NCI-H146 (cell line): Measurements from ENCODE around the gene ECHDC1.
"Not testable (repeated sequence)": the region's sequence is repeated elsewhere in the genome, so short reads cannot be mapped to it uniquely, and the experiment has no call there.

Source experiments
- DNase-seq: peaks from one replicate; lab custom pipeline; 2025; lab: John Stamatoyannopoulos, UW

The ECHDC1 gene

GRCh38 chr6:127342296-127342945 is 988 bp downstream of the ECHDC1 start:
- DNase-seq, result peak; percentile 21

GRCh38 chr6:127341471-127342202 is 1.8 kb downstream of the ECHDC1 start:
- no peak for DNase-seq

DNA sequence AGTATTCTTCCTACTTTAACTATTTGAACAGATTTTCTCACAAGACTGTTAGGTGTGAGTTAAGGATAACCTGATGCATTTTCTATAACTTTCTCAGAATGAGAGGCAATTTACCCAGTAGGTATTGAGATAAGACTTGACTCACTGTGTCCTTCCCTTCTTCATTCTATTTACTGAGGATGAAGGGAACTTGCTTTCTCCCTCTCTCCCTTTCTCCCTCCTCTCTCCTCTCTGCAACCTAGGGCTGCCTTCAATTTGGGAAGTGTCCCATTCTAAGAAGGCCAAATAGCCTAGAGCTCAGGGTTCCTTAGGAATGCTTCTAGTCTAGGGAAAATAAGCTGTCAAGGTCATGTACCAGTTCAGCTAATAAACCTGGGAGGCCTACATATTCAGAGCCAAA is 3.2 kb downstream of the ECHDC1 start:
- no peak for DNase-seq

- DNase-seq, result no peak
These were observed 4.5 kb downstream of the ECHDC1 start for GRCh38 chr6:127338936-127339335.

DNA sequence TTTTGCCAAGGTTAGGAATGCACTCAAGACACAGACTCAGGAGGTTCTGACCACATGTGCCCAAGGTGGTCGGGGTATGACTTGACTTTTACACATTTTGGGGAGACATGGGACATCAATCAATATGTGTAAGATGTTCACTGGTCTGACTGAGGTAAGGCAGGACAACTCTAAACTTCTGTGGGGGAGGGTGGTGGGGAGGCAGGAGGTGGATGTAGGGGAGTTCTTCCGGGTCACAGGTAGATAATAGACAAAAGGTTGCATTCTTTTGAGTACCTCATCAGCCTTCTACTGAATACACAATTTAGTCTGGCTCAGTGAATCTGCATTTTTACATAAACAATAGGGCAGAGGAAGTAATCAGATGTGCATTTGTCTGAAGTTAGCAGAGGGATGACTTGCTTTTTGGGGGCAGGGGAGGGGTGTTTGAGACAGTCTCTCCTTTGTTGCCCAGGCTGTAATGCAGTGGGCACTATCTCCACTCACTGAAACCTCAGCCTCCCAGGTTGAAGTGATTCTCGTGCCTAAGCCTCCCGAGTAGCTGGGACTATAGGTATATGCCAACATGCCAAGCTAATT is 10.9 kb downstream of the ECHDC1 start:
- no peak for DNase-seq

DNA sequence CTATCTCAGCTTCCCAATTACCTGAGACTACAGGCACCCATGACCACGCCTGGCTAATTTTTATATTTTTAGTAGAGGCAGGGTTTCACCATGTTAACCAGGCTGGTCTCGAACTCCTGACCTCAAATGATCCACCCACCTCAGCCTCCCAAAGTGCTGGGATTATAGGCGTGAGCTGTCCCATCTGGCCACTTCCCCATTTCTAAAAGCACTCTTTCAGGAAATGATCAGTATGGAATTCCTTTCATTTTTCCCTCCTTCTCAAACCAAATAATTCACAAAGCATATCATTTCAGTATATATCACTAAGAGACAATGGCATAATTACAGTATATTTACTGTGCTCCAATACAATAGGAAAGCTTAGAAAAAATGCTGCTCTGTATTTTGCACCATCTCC is 12.2 kb downstream of the ECHDC1 start:
- DNase-seq, result not testable (repeated sequence)

GRCh38 chr6:127328043-127328609 is 15.3 kb downstream of the ECHDC1 start:
- DNase-seq, result no peak

DNA sequence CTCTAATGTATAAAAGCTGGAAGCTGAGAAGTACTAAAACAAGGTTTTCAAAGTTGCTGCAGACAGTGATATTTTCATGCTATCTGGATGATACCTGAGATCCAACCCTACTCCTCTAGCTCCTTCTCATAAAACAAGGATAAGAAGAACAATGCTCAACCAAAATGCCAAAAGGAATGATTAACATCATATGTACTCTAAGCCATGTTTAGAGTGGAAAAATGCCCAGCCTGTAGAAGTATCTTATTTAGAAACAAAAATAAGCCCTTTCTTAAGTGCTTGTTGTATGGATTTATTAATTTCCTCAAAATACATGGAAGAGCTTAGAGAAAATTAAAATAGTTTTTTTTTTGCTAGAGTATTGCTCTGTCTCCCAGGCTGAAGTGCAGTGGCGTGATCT is 23.7 kb downstream of the ECHDC1 start:
- no peak for DNase-seq

DNA sequence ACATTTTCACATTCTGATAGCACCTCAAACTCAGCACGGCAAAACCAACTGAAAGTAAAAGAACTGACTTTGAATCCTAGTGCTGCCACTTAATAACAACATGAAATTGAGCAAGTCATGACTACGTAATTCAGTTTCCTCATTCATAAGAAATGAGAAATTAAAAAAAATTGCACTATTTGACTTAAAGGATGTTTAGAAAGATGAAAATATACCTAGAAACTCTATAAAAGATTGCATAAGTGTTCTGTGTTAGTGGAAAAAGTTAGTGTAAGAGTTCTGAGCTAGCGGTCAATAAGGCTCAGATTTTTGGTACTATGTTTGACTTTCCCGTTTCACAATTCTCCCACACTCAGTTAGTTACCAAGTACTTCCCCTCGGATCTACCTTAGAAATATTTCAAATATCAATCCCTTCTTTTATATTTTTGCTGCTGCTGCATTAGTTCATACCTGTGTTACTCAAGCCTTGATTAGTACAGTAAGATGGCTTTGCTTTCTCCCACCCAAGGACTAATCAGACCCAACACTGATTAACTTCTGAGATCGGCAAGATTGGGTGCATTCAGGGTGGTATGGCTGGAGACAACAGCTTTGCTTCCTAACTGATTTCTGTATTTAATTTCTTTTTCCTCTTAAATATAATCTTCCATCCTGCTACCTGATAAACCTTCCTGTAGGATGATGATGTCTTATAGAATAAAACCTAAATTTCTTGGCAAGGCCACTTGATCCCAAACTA is 25.9 kb downstream of the ECHDC1 start:
- no peak for DNase-seq

GRCh38 chr6:127305741-127306140 is 37.7 kb downstream of the ECHDC1 start:
- no peak for DNase-seq

DNA sequence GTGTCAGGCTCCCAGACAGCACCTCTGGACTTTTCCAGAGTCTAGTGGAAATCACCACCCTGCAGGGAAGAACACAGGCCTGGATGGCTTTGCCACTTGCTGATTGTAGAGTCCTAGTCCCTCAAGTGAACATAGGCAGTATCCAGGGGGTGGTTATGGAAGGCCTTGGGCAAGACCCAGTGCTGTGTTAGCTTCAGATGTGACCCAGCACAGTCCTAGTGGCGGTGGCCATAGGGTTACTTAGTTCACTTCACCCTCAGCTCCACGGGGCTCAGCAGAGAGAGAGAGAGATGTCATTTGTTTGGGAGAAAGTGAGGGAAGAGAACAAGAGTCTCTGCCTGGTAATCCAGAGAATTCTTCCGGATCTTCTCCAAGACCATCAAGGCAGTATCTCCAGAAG is 39.5 kb downstream of the ECHDC1 start:
- DNase-seq, result no peak

DNA sequence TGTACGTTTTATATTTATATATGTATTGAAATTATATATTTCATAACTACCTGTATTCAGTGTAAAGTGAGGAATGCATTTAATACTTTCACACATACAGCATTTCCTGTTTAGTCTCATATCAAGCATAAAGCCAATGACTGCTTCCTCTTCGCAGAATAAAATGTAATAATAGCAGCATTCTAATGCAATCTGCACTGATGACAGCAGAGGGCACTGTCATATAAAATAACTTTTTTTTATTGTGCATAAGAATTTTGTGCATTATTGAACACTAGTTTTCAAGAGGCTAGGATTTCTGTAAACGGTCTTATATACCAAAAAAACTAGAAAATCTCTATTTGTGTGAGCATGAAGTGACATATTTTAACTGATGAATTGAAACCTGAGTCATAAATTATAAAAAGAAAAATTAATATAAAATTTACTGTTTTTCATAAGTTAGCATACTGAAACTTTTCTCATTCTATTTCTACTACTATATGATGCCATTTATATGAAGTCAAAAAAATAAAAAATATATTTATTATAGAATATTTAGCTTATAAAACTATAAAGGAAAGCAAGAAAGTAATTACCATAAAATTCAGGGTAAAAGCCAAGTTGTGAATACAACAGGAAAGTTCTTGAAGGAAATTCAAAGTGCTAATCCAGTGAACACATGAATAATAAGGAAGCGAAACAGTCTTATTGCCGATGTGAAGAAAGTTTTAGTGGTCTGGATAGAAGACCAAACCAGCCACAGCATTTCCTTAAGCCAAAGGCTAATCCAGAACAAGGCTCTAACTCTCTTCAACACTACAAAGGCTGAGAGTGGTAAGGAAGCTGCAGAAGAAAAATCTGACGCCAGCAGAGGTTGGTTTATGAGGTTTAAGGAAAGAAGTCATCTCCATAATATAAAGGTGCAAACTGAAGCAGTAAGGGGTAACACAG is 40.4 kb downstream of the ECHDC1 start:
- peak; percentile 17 for DNase-seq

GRCh38 chr6:127301199-127301700 is 42.2 kb downstream of the ECHDC1 start:
- no peak for DNase-seq

GRCh38 chr6:127300411-127300810 is 43.0 kb downstream of the ECHDC1 start:
- DNase-seq, result no peak

DNA sequence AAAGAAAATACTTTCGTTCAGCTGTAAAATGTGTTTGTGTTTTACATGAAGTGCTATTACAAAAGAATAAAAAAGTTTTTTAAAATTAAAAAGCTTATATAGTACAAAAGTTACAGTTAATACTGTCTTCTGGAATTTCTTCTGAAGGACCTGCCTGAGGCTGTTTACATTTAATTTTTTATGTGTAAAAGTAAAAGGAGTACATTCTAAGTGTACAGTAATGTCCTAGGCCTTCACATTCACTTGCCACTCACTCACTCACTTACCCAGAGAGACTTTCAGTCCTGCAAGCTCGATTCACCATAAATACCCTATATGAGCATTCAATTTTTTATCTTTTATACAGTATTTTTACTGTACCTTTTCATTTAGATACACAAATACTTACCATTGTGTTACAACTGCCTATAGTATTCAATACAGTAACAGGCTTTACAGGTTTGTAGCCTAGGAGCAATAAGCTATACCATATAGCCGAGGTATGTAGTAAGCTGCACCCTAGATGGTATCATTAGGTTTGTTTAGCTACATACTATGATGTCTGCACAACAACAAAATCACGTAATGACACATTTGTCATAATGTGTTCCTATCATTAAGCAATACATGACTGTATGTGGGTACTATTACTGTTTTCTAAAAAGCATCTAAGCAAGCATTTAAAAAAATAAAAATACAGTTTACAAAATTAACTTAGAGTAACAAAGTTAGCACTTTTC is 43.7 kb downstream of the ECHDC1 start:
- no peak for DNase-seq

DNA sequence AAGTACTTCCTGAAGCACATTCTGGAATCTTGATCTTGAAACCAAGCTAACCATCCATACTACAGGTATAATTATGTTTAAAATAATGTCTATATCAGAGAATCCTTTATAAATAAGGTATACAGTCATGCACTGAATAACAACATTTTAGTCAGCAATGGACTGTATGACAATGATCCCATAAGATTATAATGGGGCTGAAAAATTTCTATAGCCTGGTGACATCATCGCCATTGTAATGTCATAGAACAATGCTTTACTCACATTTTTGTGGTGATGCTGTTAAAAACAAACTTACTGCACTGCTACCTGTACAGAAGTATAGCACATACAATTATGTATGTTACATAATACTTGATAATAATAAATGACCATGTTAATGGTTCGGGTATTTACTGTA is 44.9 kb downstream of the ECHDC1 start:
- no peak for DNase-seq

DNA sequence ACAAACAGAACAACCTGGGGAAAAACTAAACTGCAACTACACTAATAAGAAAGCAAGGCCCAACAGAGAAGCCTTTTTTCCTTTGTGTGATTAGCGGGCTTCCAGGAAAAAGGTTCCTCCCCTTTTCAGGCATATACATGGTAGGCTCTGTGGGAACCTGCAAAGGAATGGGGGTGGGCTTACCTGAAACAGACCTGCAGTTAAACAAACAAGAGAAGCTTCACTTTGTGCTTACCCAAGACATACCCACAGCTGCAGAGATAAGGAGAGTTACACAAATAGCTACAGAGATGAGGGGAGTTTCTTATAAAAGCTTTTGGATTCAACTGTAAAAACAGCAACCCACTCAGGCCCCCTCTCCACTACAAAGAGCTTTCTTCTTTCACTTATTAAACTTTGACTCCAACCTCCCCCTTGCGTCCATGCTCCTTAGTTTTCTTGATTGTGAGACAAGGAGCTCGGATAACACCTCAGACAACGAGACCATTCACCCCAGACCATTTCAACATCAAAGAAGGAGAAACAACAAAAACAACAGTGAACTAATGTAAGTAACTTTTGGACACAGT is 45.8 kb downstream of the ECHDC1 start:
- no peak for DNase-seq

- DNase-seq, result no peak
These were observed 51.9 kb downstream of the ECHDC1 start for GRCh38 chr6:127291495-127291894.

DNA sequence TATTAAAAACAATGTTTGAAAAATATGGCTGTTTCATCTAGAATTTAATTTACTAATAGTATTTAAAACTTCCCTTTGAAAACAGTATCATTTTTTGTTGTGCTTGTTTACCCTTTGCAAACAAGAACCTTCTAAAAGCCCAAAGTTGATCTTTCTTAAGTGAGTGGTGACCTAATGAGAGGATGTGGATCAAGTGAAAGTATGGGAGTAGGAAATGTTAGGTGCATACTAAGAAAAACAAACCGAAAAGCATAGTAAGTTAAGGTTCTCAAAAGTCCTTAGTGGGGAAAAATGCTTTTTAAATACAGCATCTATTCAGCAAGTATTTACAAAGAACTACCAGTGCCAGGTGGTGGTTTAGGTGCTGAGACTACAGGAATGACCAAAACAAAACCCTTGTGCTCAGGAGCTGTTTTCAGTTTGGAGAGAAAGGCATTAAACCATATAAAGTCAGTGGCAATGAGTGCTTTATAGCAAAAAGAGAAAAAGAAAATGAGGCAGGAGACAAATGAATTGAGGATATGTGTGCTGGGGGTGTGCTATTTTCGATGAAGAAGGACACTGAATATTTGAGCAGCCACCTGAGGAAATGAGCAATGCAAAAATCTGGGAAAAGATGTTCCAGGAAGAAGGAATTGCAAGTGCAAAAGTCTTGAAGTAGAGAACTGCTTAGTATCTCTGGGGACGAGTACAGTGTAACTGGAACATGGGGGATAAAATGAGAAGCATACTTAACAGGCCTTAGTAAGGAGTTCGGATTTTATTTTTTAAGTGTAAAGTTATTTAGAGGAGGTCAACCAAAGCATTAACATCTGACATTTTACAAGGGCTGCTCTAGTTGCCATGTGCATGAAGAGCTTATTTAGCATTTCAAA is 52.8 kb downstream of the ECHDC1 start:
- DNase-seq, result no peak
